ENCODE measurements around the gene HAX1.
"Not testable (repeated sequence)": the region's sequence is repeated elsewhere in the genome, so short reads cannot be mapped to it uniquely, and the experiment has no call there.

The HAX1 gene

DNA sequence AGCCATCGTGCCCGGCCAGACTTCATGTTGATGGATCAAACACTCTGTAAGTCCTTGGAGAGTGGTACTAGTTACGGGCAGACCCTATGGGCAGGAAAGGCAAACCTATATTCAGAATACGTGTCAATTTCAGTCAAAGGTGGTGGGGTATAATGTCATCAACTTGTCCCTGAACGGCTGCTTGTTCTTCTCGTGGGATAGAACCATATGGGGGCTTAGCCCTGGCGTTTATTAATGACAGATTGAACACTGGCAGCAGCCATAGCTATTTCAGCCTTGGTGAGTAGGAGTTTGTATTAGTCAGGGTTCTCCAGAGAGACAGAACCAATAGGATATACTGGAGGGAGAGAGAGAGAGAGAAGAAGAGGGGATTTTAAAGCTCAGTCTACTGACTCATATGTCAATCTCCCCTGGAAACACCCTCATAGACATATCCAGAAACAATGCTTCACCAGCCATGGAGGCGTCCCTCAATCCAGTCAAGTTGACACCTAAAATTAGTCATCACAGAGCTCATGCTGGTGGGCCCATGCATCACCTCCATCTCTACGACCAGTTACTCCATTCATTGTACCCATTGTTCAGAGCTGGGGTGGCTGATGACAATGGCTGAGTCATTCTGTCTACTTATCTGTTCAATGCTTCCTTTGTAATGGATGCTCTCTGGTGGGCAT lies 32.4 kb downstream of the HAX1 start:
- no peaks in the 10 kb centered on the region for H3K27me3 ChIP-seq (replicated peaks; ENCODE audit: insufficient read depth, low read length)
- no peak for TF ChIP-seq EZH2 (optimal IDR thresholded peaks at IDR 0.05; ENCODE audit: low read depth, low read length)
- DNase-seq, result no peak

DNA sequence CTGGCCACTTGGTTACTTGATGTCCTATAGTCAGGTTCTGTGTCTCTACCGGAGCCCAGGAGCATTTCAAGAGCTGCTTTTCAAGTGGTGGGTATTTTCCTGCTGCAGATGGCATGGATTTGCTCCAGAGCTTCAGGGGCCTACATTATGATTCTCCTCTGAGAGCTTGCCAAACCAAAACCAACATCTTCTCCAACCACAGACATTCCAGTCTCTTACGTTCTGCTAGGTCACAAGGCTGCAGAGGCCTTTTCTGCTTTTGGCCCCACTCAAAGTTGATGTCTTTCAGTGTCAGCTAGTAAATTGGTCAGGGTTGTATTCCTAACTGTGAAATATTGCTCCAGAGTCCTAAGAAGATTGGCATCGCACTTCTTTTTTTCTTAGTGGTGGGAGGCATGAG lies 33.7 kb downstream of the HAX1 start:
- H3K9me3 ChIP-seq (replicated peaks; ENCODE audit: insufficient read depth, low read length), result no peaks in the 10 kb centered on the region
- H3K9me2 ChIP-seq (replicated peaks; ENCODE audit: insufficient read depth, low read length), result no peaks in the 10 kb centered on the region
- no peaks in the 10 kb centered on the region for H3K27me3 ChIP-seq (replicated peaks; ENCODE audit: insufficient read depth, low read length)
- H4K20me1 ChIP-seq (ENCODE audit: insufficient read depth, low read length), result no peaks in the 10 kb centered on the region
- H3K27ac ChIP-seq (ENCODE audit: low read length), result no peak overlapping the region
- H3F3A ChIP-seq (ENCODE audit: insufficient read depth, low read length), result no peaks in the 10 kb centered on the region
- no peaks in the 10 kb centered on the region for H3K79me2 ChIP-seq (ENCODE audit: low read length)
- H3K4me1 ChIP-seq (ENCODE audit: low read length), result no peaks in the 10 kb centered on the region
- no peak overlapping the region for H2AFZ ChIP-seq (ENCODE audit: low read length)
- no peak for TF ChIP-seq EZH2 (optimal IDR thresholded peaks at IDR 0.05; ENCODE audit: low read depth, low read length)
- TF ChIP-seq EZH2phosphoT487 (IDR thresholded peaks at IDR 0.05; ENCODE audit: low read length), result no peak
- TF ChIP-seq, protein P1, sequence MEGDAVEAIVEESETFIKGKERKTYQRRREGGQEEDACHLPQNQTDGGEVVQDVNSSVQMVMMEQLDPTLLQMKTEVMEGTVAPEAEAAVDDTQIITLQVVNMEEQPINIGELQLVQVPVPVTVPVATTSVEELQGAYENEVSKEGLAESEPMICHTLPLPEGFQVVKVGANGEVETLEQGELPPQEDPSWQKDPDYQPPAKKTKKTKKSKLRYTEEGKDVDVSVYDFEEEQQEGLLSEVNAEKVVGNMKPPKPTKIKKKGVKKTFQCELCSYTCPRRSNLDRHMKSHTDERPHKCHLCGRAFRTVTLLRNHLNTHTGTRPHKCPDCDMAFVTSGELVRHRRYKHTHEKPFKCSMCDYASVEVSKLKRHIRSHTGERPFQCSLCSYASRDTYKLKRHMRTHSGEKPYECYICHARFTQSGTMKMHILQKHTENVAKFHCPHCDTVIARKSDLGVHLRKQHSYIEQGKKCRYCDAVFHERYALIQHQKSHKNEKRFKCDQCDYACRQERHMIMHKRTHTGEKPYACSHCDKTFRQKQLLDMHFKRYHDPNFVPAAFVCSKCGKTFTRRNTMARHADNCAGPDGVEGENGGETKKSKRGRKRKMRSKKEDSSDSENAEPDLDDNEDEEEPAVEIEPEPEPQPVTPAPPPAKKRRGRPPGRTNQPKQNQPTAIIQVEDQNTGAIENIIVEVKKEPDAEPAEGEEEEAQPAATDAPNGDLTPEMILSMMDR (IDR thresholded peaks at IDR 0.05; ENCODE audit: low read length), result no peak
- no peak for DNase-seq
- no peak overlapping the region for H3K4me3 ChIP-seq (ENCODE audit: low read length)
- no peaks in the 10 kb centered on the region for H3K36me3 ChIP-seq (replicated peaks; ENCODE audit: insufficient read depth, low read length)
- no peak overlapping the region for H3K9ac ChIP-seq (ENCODE audit: low read length)
- no peak overlapping the region for H3K4me2 ChIP-seq (ENCODE audit: low read depth, low read length)

More for the DNA sequence above, 32.4 kb downstream of the HAX1 start:
- H2AFZ ChIP-seq (ENCODE audit: low read length), result no peak overlapping the region
- no peaks in the 10 kb centered on the region for H3K4me1 ChIP-seq (ENCODE audit: low read length)
- no peaks in the 10 kb centered on the region for H3K9me2 ChIP-seq (replicated peaks; ENCODE audit: insufficient read depth, low read length)
- no peaks in the 10 kb centered on the region for H3K36me3 ChIP-seq (replicated peaks; ENCODE audit: insufficient read depth, low read length)
- H4K20me1 ChIP-seq (ENCODE audit: insufficient read depth, low read length), result no peaks in the 10 kb centered on the region
- no peaks in the 10 kb centered on the region for H3K9me3 ChIP-seq (replicated peaks; ENCODE audit: insufficient read depth, low read length)
- no peak overlapping the region for H3K9ac ChIP-seq (ENCODE audit: low read length)
- H3K79me2 ChIP-seq (ENCODE audit: low read length), result no peaks in the 10 kb centered on the region
- H3K4me2 ChIP-seq (ENCODE audit: low read depth, low read length), result no peak overlapping the region
- no peaks in the 10 kb centered on the region for H3F3A ChIP-seq (ENCODE audit: insufficient read depth, low read length)
- H3K27ac ChIP-seq (ENCODE audit: low read length), result no peak overlapping the region
- no peak overlapping the region for H3K4me3 ChIP-seq (ENCODE audit: low read length)

GRCh38 chr1:154307670-154308270 lies 35.3 kb downstream of the HAX1 start:
- H3K27me3 ChIP-seq (replicated peaks; ENCODE audit: insufficient read depth, low read length); H3K36me3 ChIP-seq (replicated peaks; ENCODE audit: insufficient read depth, low read length); H3F3A ChIP-seq (ENCODE audit: insufficient read depth, low read length); H3K9me3 ChIP-seq (replicated peaks; ENCODE audit: insufficient read depth, low read length); H3K27ac ChIP-seq (ENCODE audit: low read length); H3K9ac ChIP-seq (ENCODE audit: low read length); H3K4me1 ChIP-seq (ENCODE audit: low read length); H3K4me2 ChIP-seq (ENCODE audit: low read depth, low read length); H3K79me2 ChIP-seq (ENCODE audit: low read length); H4K20me1 ChIP-seq (ENCODE audit: insufficient read depth, low read length); H2AFZ ChIP-seq (ENCODE audit: low read length); DNase-seq; H3K9me2 ChIP-seq (replicated peaks; ENCODE audit: insufficient read depth, low read length); H3K4me3 ChIP-seq (ENCODE audit: low read length): not testable (repeated sequence)

DNA sequence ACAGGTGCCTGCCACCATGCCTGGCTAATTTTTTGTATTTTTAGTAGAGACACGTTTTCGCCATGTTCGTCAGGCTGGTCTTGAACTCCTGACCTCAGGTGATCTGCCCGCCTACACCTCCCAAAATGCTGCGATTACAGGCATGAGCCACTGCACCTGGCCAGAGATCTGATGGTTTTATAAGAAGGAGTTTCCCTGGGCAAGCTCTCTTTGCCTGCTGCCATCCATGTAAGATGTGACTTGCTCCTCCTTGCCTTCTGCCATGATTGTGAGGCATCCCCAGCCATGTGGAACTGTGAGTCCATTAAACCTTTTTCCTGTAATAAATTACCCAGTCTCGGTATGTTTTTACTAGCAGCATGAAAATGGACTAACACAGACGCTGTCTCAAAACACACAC lies 36.7 kb downstream of the HAX1 start:
- not testable (repeated sequence) for H3K9ac ChIP-seq (ENCODE audit: low read length); H2AFZ ChIP-seq (ENCODE audit: low read length); H3K4me1 ChIP-seq (ENCODE audit: low read length); H3K4me2 ChIP-seq (ENCODE audit: low read depth, low read length); H4K20me1 ChIP-seq (ENCODE audit: insufficient read depth, low read length); H3K36me3 ChIP-seq (replicated peaks; ENCODE audit: insufficient read depth, low read length); H3K9me2 ChIP-seq (replicated peaks; ENCODE audit: insufficient read depth, low read length); DNase-seq; H3K9me3 ChIP-seq (replicated peaks; ENCODE audit: insufficient read depth, low read length); H3F3A ChIP-seq (ENCODE audit: insufficient read depth, low read length); H3K79me2 ChIP-seq (ENCODE audit: low read length); H3K4me3 ChIP-seq (ENCODE audit: low read length); H3K27ac ChIP-seq (ENCODE audit: low read length); H3K27me3 ChIP-seq (replicated peaks; ENCODE audit: insufficient read depth, low read length)

DNA sequence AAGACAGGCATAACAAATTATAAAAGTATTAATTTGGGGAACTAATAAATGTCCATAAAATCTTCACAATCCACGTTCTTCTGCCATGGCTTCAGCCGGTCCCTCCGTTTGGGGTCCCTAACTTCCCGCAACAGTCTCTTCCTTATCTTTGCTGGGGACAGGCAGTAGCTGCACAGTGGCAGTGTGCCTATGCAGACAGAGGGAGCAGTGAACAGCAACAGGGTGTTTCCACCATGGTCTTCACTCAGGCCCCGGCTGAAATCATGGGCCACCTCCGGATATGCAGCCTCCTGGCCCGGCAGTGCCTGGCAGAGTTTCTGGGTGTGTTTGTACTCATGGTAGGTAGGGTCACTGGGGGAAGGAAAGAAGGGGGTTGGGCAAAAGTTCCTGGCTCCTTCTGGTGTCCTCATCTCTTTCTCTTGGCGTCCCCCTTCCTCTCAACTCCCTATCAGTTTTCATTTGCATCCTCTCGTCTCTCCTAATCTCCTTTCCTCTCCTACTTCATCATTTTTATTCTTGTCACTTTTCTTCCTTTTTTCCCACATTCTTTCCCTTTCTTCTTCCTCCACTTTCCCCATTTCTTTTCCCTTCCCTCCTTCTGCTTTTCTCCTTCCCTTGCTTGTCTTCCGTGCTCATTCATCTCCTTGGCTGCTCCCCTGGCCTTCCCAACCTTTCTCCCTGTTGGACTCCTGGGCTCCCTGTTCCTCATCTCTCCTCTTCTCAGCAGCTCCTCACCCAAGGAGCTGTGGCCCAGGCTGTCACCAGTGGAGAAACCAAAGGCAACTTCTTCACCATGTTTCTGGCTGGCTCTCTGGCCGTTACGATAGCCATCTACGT lies 40.0 kb downstream of the HAX1 start:
- not testable (repeated sequence) for H3K9me3 ChIP-seq (replicated peaks; ENCODE audit: insufficient read depth, low read length); H3K9me2 ChIP-seq (replicated peaks; ENCODE audit: insufficient read depth, low read length); H3F3A ChIP-seq (ENCODE audit: insufficient read depth, low read length); H3K4me1 ChIP-seq (ENCODE audit: low read length); H3K4me3 ChIP-seq (ENCODE audit: low read length); H3K27ac ChIP-seq (ENCODE audit: low read length); H4K20me1 ChIP-seq (ENCODE audit: insufficient read depth, low read length); H2AFZ ChIP-seq (ENCODE audit: low read length); DNase-seq; H3K4me2 ChIP-seq (ENCODE audit: low read depth, low read length); H3K9ac ChIP-seq (ENCODE audit: low read length); H3K36me3 ChIP-seq (replicated peaks; ENCODE audit: insufficient read depth, low read length); H3K27me3 ChIP-seq (replicated peaks; ENCODE audit: insufficient read depth, low read length); H3K79me2 ChIP-seq (ENCODE audit: low read length)

All from MM.1S (cell line).